Panc1 (cell line): ENCODE results near the gene PLA2G4F. TPM values are rescaled to one million over a fixed set of nuclear protein-coding genes. Genes with fewer than 3 reads are reported as not detected.

Experiments used
- ATAC-seq: fragments of 200-7000 bp; cut with Tn5 transposase; 2 replicates; pipeline ENCODE4 v1.9.1; 2020; ENCODE audit warnings: mild to moderate bottlenecking, moderate library complexity
- BruUV-seq: library from RNA; stranded (reverse); fragments of 400-500 nt; replicated peaks from 2 replicates; lab custom pipeline; 2021; lab: Mats Ljungman, UMichigan
- CTCF ChIA-PET: fragments of 300-600 bp; sonication (Branson Sonifier 250); formaldehyde crosslinking; loops from one replicate; lab custom pipeline; 2022; ENCODE audit warnings: antibody characterized with exemption; lab: Charles Lee
- POLR2A ChIA-PET: fragments of 300-600 bp; sonication (Branson Sonifier 250); formaldehyde crosslinking; loops from one replicate; lab custom pipeline; 2022; ENCODE audit warnings: antibody characterized with exemption; lab: Charles Lee
- DNase-seq: peaks from one replicate; pipeline ENCODE4 v3.0.0-alpha.2; 2010; ENCODE audit warnings: low read depth, low spot score
- H3K27ac ChIP-seq: 2 replicates; pipeline ENCODE4 v1.5.1; 2011; ENCODE audit warnings: mild to moderate bottlenecking, low read length, inconsistent platforms
- H3K27me3 ChIP-seq: fragments of 200-500 bp; sonication (Bioruptor generic); 2 replicates; pipeline ENCODE4 v1.6.0; 2014; ENCODE audit warnings: low read length, inconsistent platforms; ENCODE audit not compliant: control insufficient read depth, insufficient read depth
- H3K36me3 ChIP-seq: fragments of 200-500 bp; sonication (Bioruptor generic); 2 replicates; pipeline ENCODE4 v1.5.1; 2014; ENCODE audit warnings: inconsistent platforms, mild to moderate bottlenecking, low read length, moderate library complexity; ENCODE audit not compliant: control insufficient read depth, insufficient read depth
- H3K4me1 ChIP-seq: 2 replicates; pipeline ENCODE4 v1.5.1; 2011; ENCODE audit warnings: inconsistent platforms, mild to moderate bottlenecking, low read length, moderate library complexity; ENCODE audit not compliant: control insufficient read depth, insufficient read depth
- H3K4me3 ChIP-seq, 2 experiments: 2 replicates each; pipeline ENCODE4 v1.5.1; 2011 to 2012; ENCODE audit warnings: low read depth in 2 of 2, low read length in 2 of 2, mild to moderate bottlenecking in 2 of 2, inconsistent platforms in 1 of 2, moderate library complexity in 1 of 2
- H3K9me3 ChIP-seq: fragments of 200-500 bp; sonication (Bioruptor generic); 2 replicates; pipeline ENCODE4 v1.5.1; 2014; ENCODE audit warnings: low read depth, mild to moderate bottlenecking, inconsistent platforms, low read length, moderate library complexity; ENCODE audit not compliant: control insufficient read depth, insufficient read depth
- POLR2AphosphoS5 ChIP-seq: IDR thresholded peaks from 2 replicates; pipeline ENCODE4 v1.6.1; 2012; ENCODE audit warnings: mild to moderate bottlenecking, low read depth, low read length, moderate library complexity
- SIN3A ChIP-seq: IDR thresholded peaks from 2 replicates; pipeline ENCODE4 v1.6.1; 2012; ENCODE audit warnings: low read depth, mild to moderate bottlenecking, low read length, moderate library complexity, borderline replicate concordance; ENCODE audit not compliant: insufficient read depth
- TCF7L2 ChIP-seq: IDR thresholded peaks from 2 replicates; pipeline ENCODE4 v1.6.1; 2011; ENCODE audit warnings: mild to moderate bottlenecking, low read depth, low read length, inconsistent platforms
- in situ Hi-C: cut with HindIII; loops from 2 replicates; pipeline ENCODE4 v1.10.0; 2016; ENCODE audit warnings: low sequenced_read_pairs, low pct_unique_long_range_greater_than_20kb
- intact Hi-C: fragments of 100-400 bp; cut with micrococcal nuclease; formaldehyde crosslinking; loops from one replicate; pipeline ENCODE4 v1.10.0; 2022; ENCODE audit not compliant: unreplicated experiment
- total RNA-seq: library from RNA; stranded (reverse); gene quantifications from one replicate; pipeline ENCODE4 v1.2.1, GENCODE V29; 2021; ENCODE audit not compliant: unreplicated experiment
- TF ChIP-seq, protein P1 (sequence below), 2 experiments: IDR thresholded peaks; 2 replicates each; pipeline ENCODE4 v1.6.1; 2011 to 2012; ENCODE audit warnings: low read depth in 2 of 2, control low read depth in 1 of 2, low read length in 1 of 2, mild to moderate bottlenecking in 1 of 2, moderate library complexity in 1 of 2; ENCODE audit not compliant: insufficient read depth in 1 of 2
- TF ChIP-seq, protein P2 (sequence below): fragments of 450-650 bp; IDR thresholded peaks from 2 replicates; pipeline ENCODE4 v1.5.1; 2017; ENCODE audit warnings: mild to moderate bottlenecking

Gene PLA2G4F
- total RNA-seq, 1 experiment from 2014 or later = not detected

DNA sequence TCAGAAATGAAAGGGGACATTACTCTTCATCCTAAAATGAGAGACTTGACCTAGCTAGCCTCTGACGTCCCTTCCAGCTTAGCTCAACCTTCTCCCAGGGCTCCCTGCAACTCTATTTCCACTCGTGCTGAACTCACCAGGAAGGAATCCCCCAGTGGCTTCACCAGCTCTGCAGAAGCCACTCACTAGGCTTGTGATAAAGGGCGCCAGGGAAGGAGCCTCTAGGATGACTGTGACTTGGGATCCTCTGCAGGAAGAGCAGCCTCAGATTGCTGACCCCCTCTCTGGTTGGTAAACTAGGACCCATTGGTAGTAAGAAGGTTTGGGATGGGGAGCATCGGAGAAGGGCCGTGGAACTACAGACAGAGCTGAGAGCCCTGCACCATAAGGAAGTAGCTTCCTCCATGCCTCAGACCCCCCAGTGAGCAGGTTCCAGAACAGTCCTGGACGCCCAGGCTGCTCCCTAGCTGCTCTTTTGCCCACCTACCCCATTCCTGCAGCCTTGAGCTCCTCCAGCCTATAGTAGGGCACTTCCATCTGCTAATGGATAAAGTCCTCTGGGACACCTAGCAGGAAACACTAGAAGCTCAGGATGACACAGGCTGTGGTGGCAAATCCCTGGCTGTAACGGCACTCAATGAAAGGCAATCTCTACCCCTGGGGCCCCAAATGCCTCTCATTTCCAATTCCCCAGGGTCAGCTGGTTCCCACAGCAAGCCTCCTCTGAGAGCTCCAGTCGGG, 26.0 kb downstream of the PLA2G4F start:
- Histone ChIP-seq H3K9me3 (no peaks in the 10 kb centered on the region), H3K27me3 (peaks cover 7% of the 10 kb centered on the region), H3K4me3 (no peak overlapping the region), H3K27ac (no peak overlapping the region), H3K4me1 (no peaks in the 10 kb centered on the region), H3K36me3 (no peaks in the 10 kb centered on the region)
- POLR2A ChIA-PET = interaction anchor here (0.6 kb wide), 1 partner anchor 97 kb away, joined by 15 read pairs; no protein-coding TSS in a partner anchor
- no TSS peak for BruUV-seq
- no peak for ATAC-seq
- intact Hi-C loops (no loop called here), in situ Hi-C loops (no loop called here)
- DNase-seq = no peak
- TF ChIP-seq, protein P1, sequence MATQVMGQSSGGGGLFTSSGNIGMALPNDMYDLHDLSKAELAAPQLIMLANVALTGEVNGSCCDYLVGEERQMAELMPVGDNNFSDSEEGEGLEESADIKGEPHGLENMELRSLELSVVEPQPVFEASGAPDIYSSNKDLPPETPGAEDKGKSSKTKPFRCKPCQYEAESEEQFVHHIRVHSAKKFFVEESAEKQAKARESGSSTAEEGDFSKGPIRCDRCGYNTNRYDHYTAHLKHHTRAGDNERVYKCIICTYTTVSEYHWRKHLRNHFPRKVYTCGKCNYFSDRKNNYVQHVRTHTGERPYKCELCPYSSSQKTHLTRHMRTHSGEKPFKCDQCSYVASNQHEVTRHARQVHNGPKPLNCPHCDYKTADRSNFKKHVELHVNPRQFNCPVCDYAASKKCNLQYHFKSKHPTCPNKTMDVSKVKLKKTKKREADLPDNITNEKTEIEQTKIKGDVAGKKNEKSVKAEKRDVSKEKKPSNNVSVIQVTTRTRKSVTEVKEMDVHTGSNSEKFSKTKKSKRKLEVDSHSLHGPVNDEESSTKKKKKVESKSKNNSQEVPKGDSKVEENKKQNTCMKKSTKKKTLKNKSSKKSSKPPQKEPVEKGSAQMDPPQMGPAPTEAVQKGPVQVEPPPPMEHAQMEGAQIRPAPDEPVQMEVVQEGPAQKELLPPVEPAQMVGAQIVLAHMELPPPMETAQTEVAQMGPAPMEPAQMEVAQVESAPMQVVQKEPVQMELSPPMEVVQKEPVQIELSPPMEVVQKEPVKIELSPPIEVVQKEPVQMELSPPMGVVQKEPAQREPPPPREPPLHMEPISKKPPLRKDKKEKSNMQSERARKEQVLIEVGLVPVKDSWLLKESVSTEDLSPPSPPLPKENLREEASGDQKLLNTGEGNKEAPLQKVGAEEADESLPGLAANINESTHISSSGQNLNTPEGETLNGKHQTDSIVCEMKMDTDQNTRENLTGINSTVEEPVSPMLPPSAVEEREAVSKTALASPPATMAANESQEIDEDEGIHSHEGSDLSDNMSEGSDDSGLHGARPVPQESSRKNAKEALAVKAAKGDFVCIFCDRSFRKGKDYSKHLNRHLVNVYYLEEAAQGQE (IDR thresholded peaks at IDR 0.05; ENCODE audit: insufficient read depth in 1 of 2, low read depth in 2 of 2, low read length in 1 of 2) = no peak
- TF ChIP-seq, protein P2, sequence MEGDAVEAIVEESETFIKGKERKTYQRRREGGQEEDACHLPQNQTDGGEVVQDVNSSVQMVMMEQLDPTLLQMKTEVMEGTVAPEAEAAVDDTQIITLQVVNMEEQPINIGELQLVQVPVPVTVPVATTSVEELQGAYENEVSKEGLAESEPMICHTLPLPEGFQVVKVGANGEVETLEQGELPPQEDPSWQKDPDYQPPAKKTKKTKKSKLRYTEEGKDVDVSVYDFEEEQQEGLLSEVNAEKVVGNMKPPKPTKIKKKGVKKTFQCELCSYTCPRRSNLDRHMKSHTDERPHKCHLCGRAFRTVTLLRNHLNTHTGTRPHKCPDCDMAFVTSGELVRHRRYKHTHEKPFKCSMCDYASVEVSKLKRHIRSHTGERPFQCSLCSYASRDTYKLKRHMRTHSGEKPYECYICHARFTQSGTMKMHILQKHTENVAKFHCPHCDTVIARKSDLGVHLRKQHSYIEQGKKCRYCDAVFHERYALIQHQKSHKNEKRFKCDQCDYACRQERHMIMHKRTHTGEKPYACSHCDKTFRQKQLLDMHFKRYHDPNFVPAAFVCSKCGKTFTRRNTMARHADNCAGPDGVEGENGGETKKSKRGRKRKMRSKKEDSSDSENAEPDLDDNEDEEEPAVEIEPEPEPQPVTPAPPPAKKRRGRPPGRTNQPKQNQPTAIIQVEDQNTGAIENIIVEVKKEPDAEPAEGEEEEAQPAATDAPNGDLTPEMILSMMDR = no peak
- TF ChIP-seq POLR2AphosphoS5 (no peak), SIN3A (no peak), TCF7L2 (no peak)
- CTCF ChIA-PET = no interaction called here

DNA sequence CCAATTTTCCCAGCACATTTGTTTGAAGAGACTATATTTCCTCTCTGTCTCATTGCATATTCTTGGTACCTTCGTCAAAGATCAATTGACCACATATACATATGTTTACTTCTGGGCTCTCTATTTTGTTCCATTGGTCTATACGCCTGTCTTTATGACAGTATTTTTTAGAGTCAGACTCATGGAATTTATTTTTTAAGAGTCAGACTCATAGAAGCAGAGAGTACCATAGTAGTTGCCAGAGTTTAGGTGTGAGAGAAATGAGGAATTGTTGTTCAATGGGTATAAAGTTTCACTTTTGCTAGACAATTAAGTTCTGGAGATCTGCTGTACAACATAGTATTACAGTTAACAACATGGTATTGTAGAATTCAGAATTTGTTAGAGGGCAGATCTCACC, 27.1 kb downstream of the PLA2G4F start:
- ChIA-PET POLR2A (no interaction called here), CTCF (no interaction called here)
- no peaks in the 10 kb centered on the region for H3K4me1 ChIP-seq
- in situ Hi-C loops = no loop called here
- no peaks in the 10 kb centered on the region for H3K9me3 ChIP-seq
- BruUV-seq = no TSS peak
- peaks cover 10% of the 10 kb centered on the region for H3K27me3 ChIP-seq
- ATAC-seq (no peak), DNase-seq (no peak)
- no peak overlapping the region for H3K27ac ChIP-seq
- intact Hi-C loops = no loop called here
- H3K36me3 ChIP-seq = no peaks in the 10 kb centered on the region
- no peak for TF ChIP-seq SIN3A
- TF ChIP-seq, protein P2 = no peak
- TF ChIP-seq, protein P1 (IDR thresholded peaks at IDR 0.05; ENCODE audit: insufficient read depth in 1 of 2, low read depth in 2 of 2, low read length in 1 of 2) = no peak
- no peak for TF ChIP-seq TCF7L2
- TF ChIP-seq POLR2AphosphoS5 = no peak
- H3K4me3 ChIP-seq = no peak overlapping the region
